Esophagus (tissue), 2 donors: ENCODE measurements around the gene ZNF785. TPM values are rescaled to one million over a fixed set of nuclear protein-coding genes. Genes with fewer than 3 reads are reported as not detected.
A peak's percentile ranks its signal among the peaks of the same experiment; 100 is the strongest.
"Not testable (repeated sequence)": the region's sequence is repeated elsewhere in the genome, so short reads cannot be mapped to it uniquely, and the experiment has no call there.

Experiments used
- H3K27ac ChIP-seq, 2 donors: one replicate each; pipeline ENCODE4 v1.5.1; 2013; ENCODE audit warnings: low read depth in 2 of 2, mild to moderate bottlenecking in 2 of 2, inconsistent platforms in 1 of 2, low read length in 1 of 2, moderate library complexity in 1 of 2
- H3K27me3 ChIP-seq, 2 donors: one replicate each; pipeline ENCODE4 v1.6.1; 2013; ENCODE audit warnings: low read length in 2 of 2, control low read depth in 1 of 2, mild to moderate bottlenecking in 1 of 2; ENCODE audit not compliant: insufficient read depth in 2 of 2, control insufficient read depth in 1 of 2
- H3K36me3 ChIP-seq, 2 donors: one replicate each; pipeline ENCODE4 v1.6.1; 2013; ENCODE audit warnings: low read length in 1 of 2; ENCODE audit not compliant: control insufficient read depth in 2 of 2, insufficient read depth in 2 of 2
- H3K4me1 ChIP-seq, 2 donors: one replicate each; pipeline ENCODE4 v1.6.1; 2013; ENCODE audit warnings: low read length in 1 of 2; ENCODE audit not compliant: control insufficient read depth in 2 of 2, insufficient read depth in 2 of 2
- H3K4me3 ChIP-seq, 2 donors: one replicate each; pipeline ENCODE4 v1.5.1; 2013; ENCODE audit warnings: low read length in 2 of 2, mild to moderate bottlenecking in 2 of 2, low read depth in 1 of 2, moderate library complexity in 1 of 2
- H3K9me3 ChIP-seq, 2 donors: one replicate each; pipeline ENCODE4 v1.6.1; 2013; ENCODE audit warnings: mild to moderate bottlenecking in 2 of 2, low read depth in 1 of 2, low read length in 1 of 2, moderate library complexity in 1 of 2; ENCODE audit not compliant: control insufficient read depth in 2 of 2, insufficient read depth in 1 of 2
- WGBS, 2 donors: extraction: QIAGEN DNeasy Blood & Tissue Kit; methylation state at CpG; one replicate each; pipeline ENCODE4 v1.1.7; 2013; 5-methylcytosine and 5-hydroxymethylcytosine counted together
- polyA plus RNA-seq, 2 donors: library from polyadenylated mRNA; stranded (reverse); fragments of 200-250 nt; gene quantifications; one replicate each; pipeline ENCODE4 v1.2.3, GENCODE V29; 2013
- donor health status: healthy with polysubstance abuse.
- donor health status: Bipolar disorder and iron deficiency.

ZNF785 gene
- polyA plus RNA-seq, result 1 to 10 TPM; 3.2 to 5.9 TPM

DNA sequence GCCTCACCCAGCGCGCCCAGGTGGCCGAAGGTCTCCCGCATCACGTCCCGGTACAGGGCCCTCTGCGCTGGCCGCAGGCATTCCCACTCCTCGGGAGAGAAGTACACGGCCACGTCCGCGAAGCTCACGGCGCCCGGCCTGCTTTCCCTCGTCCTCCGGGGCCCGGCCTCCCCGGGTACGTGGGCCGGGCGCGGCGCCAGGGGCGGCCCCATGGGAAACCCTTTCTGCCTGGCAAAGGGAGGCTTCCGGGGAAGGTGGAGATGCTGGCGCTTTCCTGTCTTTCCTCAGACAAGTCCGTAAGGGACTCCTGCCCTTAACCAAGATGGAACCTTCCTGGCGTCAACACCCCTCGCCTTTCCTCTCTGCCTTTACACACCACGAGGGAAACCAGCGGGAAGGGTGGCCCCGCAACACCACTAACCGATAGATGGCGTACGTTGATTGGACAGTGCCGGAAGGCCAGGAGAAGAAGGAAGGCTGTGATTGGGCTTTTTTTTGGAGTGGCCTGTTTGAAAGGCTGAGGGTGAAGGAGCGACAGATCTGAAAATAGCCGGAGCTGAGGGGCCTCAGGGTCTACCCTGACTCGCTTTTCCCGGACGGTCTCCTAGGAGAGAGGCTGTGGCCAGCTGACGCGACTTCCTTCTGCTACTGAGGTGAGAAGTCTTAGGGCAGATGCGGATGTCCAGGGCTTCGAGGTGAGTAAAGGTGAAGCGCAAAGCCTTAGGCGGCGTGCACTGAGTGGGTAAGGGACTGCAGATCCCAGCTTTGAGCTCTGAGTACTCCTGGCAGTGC lies at the start of gene ZNF785:
Gene ZNF785 (minus strand): TSS at position 298 of the 792 bp plus-strand sequence. CDS start 86 bp downstream, at position 212.
- H3K4me3 ChIP-seq, result peak within 1 kb of the TSS; percentile 72 to 80
- peak within 1 kb of the TSS; percentile 90 for H3K27ac ChIP-seq
- peaks cover 0 to 4% of the 10 kb centered on the region in 2 donors for H3K4me1 ChIP-seq
- WGBS, 2 donors, result 1% methylated on average over 50 of the region's 50 CpGs
- peaks cover 6 to 15% of the 10 kb centered on the region in 2 donors for H3K36me3 ChIP-seq
- H3K27me3 ChIP-seq, result no peaks in the 10 kb centered on the region
- H3K9me3 ChIP-seq, result no peaks in the 10 kb centered on the region

- peak overlapping the region; percentile 51 to 96 for H3K27ac ChIP-seq
- WGBS, 2 donors, result 79 to 83% methylated on average over 17 of the region's 17 CpGs
- H3K9me3 ChIP-seq, result no peaks in the 10 kb centered on the region
- H3K27me3 ChIP-seq, result no peaks in the 10 kb centered on the region
- H3K36me3 ChIP-seq, result no peaks in the 10 kb centered on the region
- peak overlapping the region; percentile 65 to 89 for H3K4me3 ChIP-seq
- H3K4me1 ChIP-seq, result no peaks in the 10 kb centered on the region
These were observed 48.0 kb upstream of the ZNF785 start for GRCh38 chr16:30633526-30633925.

- not testable (repeated sequence) for H3K4me1 ChIP-seq, H3K27ac ChIP-seq, H3K4me3 ChIP-seq, H3K27me3 ChIP-seq, H3K9me3 ChIP-seq, H3K36me3 ChIP-seq
- 95 to 98% methylated on average over 7 of the region's 7 CpGs for WGBS, 2 donors
These were observed 47.0 kb upstream of the ZNF785 start for GRCh38 chr16:30632454-30632853.

- no peaks in the 10 kb centered on the region for H3K27me3 ChIP-seq
- no peaks in the 10 kb centered on the region for H3K9me3 ChIP-seq
- 33 to 37% methylated on average over 18 of the region's 18 CpGs for WGBS, 2 donors
- H3K4me1 ChIP-seq, result no peaks in the 10 kb centered on the region
- no peak overlapping the region for H3K27ac ChIP-seq
- H3K4me3 ChIP-seq, result no peak overlapping the region
- no peaks in the 10 kb centered on the region for H3K36me3 ChIP-seq
These were observed 43.4 kb upstream of the ZNF785 start for GRCh38 chr16:30628628-30629540.

- no peak overlapping the region for H3K4me3 ChIP-seq
- H3K9me3 ChIP-seq, result no peaks in the 10 kb centered on the region
- no peaks in the 10 kb centered on the region for H3K27me3 ChIP-seq
- H3K4me1 ChIP-seq, result no peaks in the 10 kb centered on the region
- no peak overlapping the region for H3K27ac ChIP-seq
- no peaks in the 10 kb centered on the region for H3K36me3 ChIP-seq
- 90 to 91% methylated on average over 9 of the region's 9 CpGs for WGBS, 2 donors
These were observed 40.7 kb upstream of the ZNF785 start for GRCh38 chr16:30626236-30626635.

GRCh38 chr16:30623536-30624283 lies 38.2 kb upstream of the ZNF785 start:
- no peak overlapping the region for H3K4me3 ChIP-seq

GRCh38 chr16:30622455-30623032 lies 37.0 kb upstream of the ZNF785 start:
- no peaks in the 10 kb centered on the region for H3K27me3 ChIP-seq
- H3K36me3 ChIP-seq, result no peaks in the 10 kb centered on the region
- no peak overlapping the region for H3K27ac ChIP-seq
- no peaks in the 10 kb centered on the region for H3K4me1 ChIP-seq
- 50 to 52% methylated on average over 10 of the region's 10 CpGs for WGBS, 2 donors
- H3K4me3 ChIP-seq, result no peak overlapping the region
- no peaks in the 10 kb centered on the region for H3K9me3 ChIP-seq

More at GRCh38 chr16:30623536-30624283, 38.2 kb upstream of the ZNF785 start:
- 83% methylated on average over 11 of the region's 11 CpGs for WGBS, 2 donors
- no peaks in the 10 kb centered on the region for H3K36me3 ChIP-seq
- no peaks in the 10 kb centered on the region for H3K4me1 ChIP-seq
- H3K9me3 ChIP-seq, result no peaks in the 10 kb centered on the region
- H3K27ac ChIP-seq, result no peak overlapping the region
- no peaks in the 10 kb centered on the region for H3K27me3 ChIP-seq

DNA sequence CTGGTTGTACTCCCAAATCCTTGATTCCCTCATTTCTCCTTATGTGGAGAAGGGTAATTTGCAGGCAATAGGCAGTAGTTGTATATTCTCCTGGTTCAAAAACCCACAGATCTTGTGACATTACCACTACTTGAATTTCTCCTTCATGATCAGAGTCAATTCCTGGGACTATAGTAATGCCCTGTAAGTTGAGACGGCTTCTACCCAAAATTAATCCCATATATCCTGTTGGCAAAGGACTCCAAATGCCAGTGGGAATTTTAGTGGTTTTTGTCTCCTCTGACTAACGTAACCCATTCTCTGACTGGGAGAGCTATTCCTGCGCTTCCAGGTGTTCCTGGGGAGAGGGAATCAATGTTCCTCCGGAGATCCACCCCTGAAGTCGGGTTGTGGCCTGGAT lies 36.3 kb upstream of the ZNF785 start:
- Histone ChIP-seq H3K4me1 (no peaks in the 10 kb centered on the region), H3K36me3 (no peaks in the 10 kb centered on the region), H3K27ac (no peak overlapping the region), H3K9me3 (no peaks in the 10 kb centered on the region), H3K27me3 (no peaks in the 10 kb centered on the region), H3K4me3 (no peak overlapping the region)
- 55 to 78% methylated on average over 5 of the region's 5 CpGs for WGBS, 2 donors

DNA sequence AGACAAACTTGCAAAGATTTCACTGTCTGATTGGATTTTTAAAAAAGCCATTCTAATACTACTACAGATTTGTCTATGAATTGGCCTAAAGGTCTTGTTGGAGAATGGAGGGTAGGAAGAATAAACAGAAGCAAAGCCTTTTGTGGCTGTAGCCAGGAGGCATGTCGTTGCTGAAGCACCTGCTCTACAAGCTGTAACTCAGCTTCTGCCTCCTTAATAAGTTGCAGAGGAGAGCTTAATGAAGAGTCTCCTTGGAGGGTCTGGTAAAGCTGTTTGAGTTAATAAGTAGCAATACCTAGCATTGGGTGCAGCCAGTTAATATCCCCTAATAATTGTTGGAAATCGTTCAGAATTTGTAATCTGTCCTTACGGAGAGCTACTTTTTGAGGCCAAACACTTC lies 34.7 kb upstream of the ZNF785 start:
- Histone ChIP-seq H3K4me3 (no peak overlapping the region), H3K36me3 (no peaks in the 10 kb centered on the region), H3K27me3 (no peaks in the 10 kb centered on the region), H3K9me3 (no peaks in the 10 kb centered on the region), H3K4me1 (no peaks in the 10 kb centered on the region), H3K27ac (no peak overlapping the region)
- 39 to 49% methylated on average over 3 of the region's 3 CpGs for WGBS, 2 donors
